Right cardiac atrium (tissue), 5 donors: Measurements from ENCODE around the gene HSDL1. TPM values are rescaled to one million over a fixed set of nuclear protein-coding genes. Genes with fewer than 3 reads are reported as not detected.
A peak's percentile ranks its signal among the peaks of the same experiment; 100 is the strongest.

Source experiments
- ATAC-seq, 2 donors: fragments of 200-7000 bp; cut with Tn5 transposase; one replicate each; pipeline versions ENCODE4 v1.8.0 to v1.9.1; 2020; ENCODE audit warnings: moderate library complexity in 2 of 2, mild to moderate bottlenecking in 1 of 2
- DNase-seq, 3 donors: peaks; one replicate each; pipeline ENCODE4 v3.0.0-alpha.2; 2020
- H3K27ac ChIP-seq: one replicate; pipeline ENCODE4 v1.5.1; 2013; ENCODE audit warnings: mild to moderate bottlenecking, low read length, control low read depth, moderate library complexity
- H3K27me3 ChIP-seq: one replicate; pipeline ENCODE4 v1.6.1; 2013; ENCODE audit not compliant: control insufficient read depth, insufficient read depth
- H3K4me1 ChIP-seq: one replicate; pipeline ENCODE4 v1.6.1; 2013; ENCODE audit warnings: low read length; ENCODE audit not compliant: control insufficient read depth, insufficient read depth
- H3K4me3 ChIP-seq: one replicate; pipeline ENCODE4 v1.5.1; 2013; ENCODE audit warnings: low read length, control low read depth
- H3K9me3 ChIP-seq: one replicate; pipeline ENCODE4 v1.6.1; 2013; ENCODE audit warnings: low read length; ENCODE audit not compliant: control insufficient read depth
- WGBS: extraction: QIAGEN DNeasy Blood & Tissue Kit; methylation state at CpG from one replicate; pipeline ENCODE4 v1.1.7; 2013; 5-methylcytosine and 5-hydroxymethylcytosine counted together
- intact Hi-C, 4 donors: fragments of 100-400 bp; cut with DNase I; formaldehyde crosslinking; loops; one replicate each; pipeline versions ENCODE4 v1.11.0 to v1.14.0; 2022 to 2023
- long read RNA-seq, 4 donors: library from polyadenylated mRNA; unstranded; transcript quantifications; one replicate each; pipeline ENCODE4 v2.0.0, GENCODE V29; 2020 to 2021
- polyA plus RNA-seq: library from polyadenylated mRNA; stranded (reverse); fragments of 200-250 nt; gene quantifications from one replicate; pipeline ENCODE4 v1.2.3, GENCODE V29; 2013
- total RNA-seq, 4 donors: library from RNA; stranded (reverse); fragmentation: NEBNext Ultra II Directional; extraction: Animal tissue kit (Norgen Biotek cat#: 25700); gene quantifications; one replicate each; pipeline ENCODE4 v1.2.1, GENCODE V29; 2021
- donor health status: healthy with polysubstance abuse.
- donor health status: DM: no; HTN: yes; CAD: no.
- donor health status: DM: no; HTN: no; CAD: no.
- donor health status: DM: no; HTN: yes; CAD: no; lungs with severe emphysema.
- donor health status: DM: yes; HTN: yes; CAD: no.

HSDL1 gene
- total RNA-seq (10 to 100 TPM; 19.8 to 34.8 (median 26.5) TPM), polyA plus RNA-seq (15.0 TPM)
- long read RNA-seq, donor 1, transcript HSDL1-201 (6 exons, 3,519 nt), result major isoform, 61 of 73 reads
- long read RNA-seq, donor 1, partial matches to known transcripts, result 7 of 73 reads
- long read RNA-seq, donor 1, other reads (novel, unspliced or antisense), result 5 of 73 reads
- long read RNA-seq, donor 2, transcript HSDL1-201 (6 exons, 3,519 nt), result major isoform, 14 of 17 reads
- long read RNA-seq, donor 2, partial matches to known transcripts, result 0 of 17 reads
- long read RNA-seq, donor 2, other reads (novel, unspliced or antisense), result 2 of 17 reads
- long read RNA-seq, donor 3, transcript HSDL1-201 (6 exons, 3,519 nt), result major isoform, 190 of 208 reads
- long read RNA-seq, donor 3, partial matches to known transcripts, result 8 of 208 reads
- long read RNA-seq, donor 3, other reads (novel, unspliced or antisense), result 8 of 208 reads
- long read RNA-seq, donor 4, transcript HSDL1-201 (6 exons, 3,519 nt), result major isoform, 13 of 15 reads
- long read RNA-seq, donor 4, partial matches to known transcripts, result 1 of 15 reads
- long read RNA-seq, donor 4, other reads (novel, unspliced or antisense), result 1 of 15 reads

GRCh38 chr16:84144859-84145639, at the start of gene HSDL1, which contains the start of gene DNAAF1:
Gene HSDL1 (minus strand): TSS chr16:84145177. CDS start chr16:84131321, 13,856 bp downstream.
Gene DNAAF1 (plus strand): TSS chr16:84145308. CDS start chr16:84145441, 133 bp downstream.
- peak within 1 kb of the TSS; percentile 53 for H3K27ac ChIP-seq
- H3K27me3 ChIP-seq, result no peaks in the 10 kb centered on the region
- no peaks in the 10 kb centered on the region for H3K9me3 ChIP-seq
- H3K4me3 ChIP-seq, result peak within 1 kb of the TSS; percentile 96
- under 1% methylated on average over 89 of the region's 89 CpGs for WGBS
- DNase-seq (peak; percentile 89 to 97 (median 96)), ATAC-seq (peak; percentile 96)
- intact Hi-C loops, result no loop called here
- H3K4me1 ChIP-seq, result no peaks in the 10 kb centered on the region

- no peak overlapping the region for H3K4me3 ChIP-seq
- intact Hi-C loops, result no loop called here
- no peaks in the 10 kb centered on the region for H3K4me1 ChIP-seq
- ATAC-seq (no peak), DNase-seq (no peak)
- 85% methylated on average over 11 of the region's 11 CpGs for WGBS
- no peaks in the 10 kb centered on the region for H3K9me3 ChIP-seq
- no peak overlapping the region for H3K27ac ChIP-seq
- H3K27me3 ChIP-seq, result no peaks in the 10 kb centered on the region
Measured at GRCh38 chr16:84194018-84194417, 49.0 kb upstream of the HSDL1 start.

GRCh38 chr16:84193480-84193879, 48.5 kb upstream of the HSDL1 start:
- Histone ChIP-seq H3K9me3 (no peaks in the 10 kb centered on the region), H3K4me3 (no peak overlapping the region), H3K27ac (no peak overlapping the region), H3K4me1 (no peaks in the 10 kb centered on the region), H3K27me3 (no peaks in the 10 kb centered on the region)
- intact Hi-C loops, result no loop called here
- no peak for ATAC-seq
- DNase-seq, result no peak
- 81% methylated on average over 7 of the region's 7 CpGs for WGBS

- ATAC-seq (no peak), DNase-seq (peak in 1 of 3 donors; percentile 45)
- no peak overlapping the region for H3K27ac ChIP-seq
- no peaks in the 10 kb centered on the region for H3K27me3 ChIP-seq
- no peaks in the 10 kb centered on the region for H3K9me3 ChIP-seq
- H3K4me1 ChIP-seq, result no peaks in the 10 kb centered on the region
- intact Hi-C loops, result no loop called here
- 92% methylated on average over 16 of the region's 16 CpGs for WGBS
- H3K4me3 ChIP-seq, result no peak overlapping the region
Measured at GRCh38 chr16:84191466-84191865, 46.5 kb upstream of the HSDL1 start.

- Histone ChIP-seq H3K4me1 (peaks cover 1% of the 10 kb centered on the region), H3K27ac (no peak within 1 kb of the TSS), H3K4me3 (no peak within 1 kb of the TSS), H3K27me3 (no peaks in the 10 kb centered on the region), H3K9me3 (no peaks in the 10 kb centered on the region)
- DNase-seq (no peak), ATAC-seq (no peak)
- WGBS, result 90% methylated on average over 47 of the region's 47 CpGs
- intact Hi-C loops, result no loop called here
Measured at GRCh38 chr16:84190731-84191388, 45.9 kb upstream of the HSDL1 start, which contains the start of gene ADAD2. Gene ADAD2 (plus strand): TSS chr16:84191157. CDS start chr16:84191231, 74 bp downstream.

- WGBS, result 2% methylated on average over 55 of the region's 55 CpGs
- peaks cover 2% of the 10 kb centered on the region for H3K4me1 ChIP-seq
- intact Hi-C loops, result loop anchor here in 1 of 4 donors (5.0 kb wide), 1 partner anchor 230 kb away; no protein-coding TSS in a partner anchor
- H3K4me3 ChIP-seq, result peak within 1 kb of the TSS; percentile 68
- peak; percentile 94 to 98 (median 97) for DNase-seq
- peak within 1 kb of the TSS; percentile 82 for H3K27ac ChIP-seq
- no peaks in the 10 kb centered on the region for H3K27me3 ChIP-seq
- H3K9me3 ChIP-seq, result no peaks in the 10 kb centered on the region
- peak; percentile 93 to 96 for ATAC-seq
Measured at GRCh38 chr16:84186685-84187437, 41.9 kb upstream of the HSDL1 start, which contains the start of gene TAF1C. Gene TAF1C (minus strand): TSS chr16:84187057. CDS start chr16:84184988, 2,069 bp downstream.

GRCh38 chr16:84184775-84185174, 39.8 kb upstream of the HSDL1 start:
- Histone ChIP-seq H3K4me3 (no peak overlapping the region), H3K9me3 (no peaks in the 10 kb centered on the region), H3K4me1 (peaks cover 2% of the 10 kb centered on the region), H3K27ac (peak overlapping the region; percentile 87), H3K27me3 (no peaks in the 10 kb centered on the region)
- intact Hi-C loops, result loop anchor here in 1 of 4 donors (5.0 kb wide), 2 partner anchors 217 to 227 kb away; partner anchors contain the start of gene NECAB2
- DNase-seq (peak; percentile 55 to 75 (median 71)), ATAC-seq (peak; percentile 38 to 57)
- 67% methylated on average over 10 of the region's 10 CpGs for WGBS

GRCh38 chr16:84183911-84184591, 39.1 kb upstream of the HSDL1 start:
- Histone ChIP-seq H3K27me3 (no peaks in the 10 kb centered on the region), H3K27ac (peak overlapping the region; percentile 87), H3K4me3 (no peak overlapping the region), H3K4me1 (peaks cover 2% of the 10 kb centered on the region), H3K9me3 (no peaks in the 10 kb centered on the region)
- DNase-seq (peak in 1 of 3 donors; percentile 51), ATAC-seq (no peak)
- 73% methylated on average over 11 of the region's 11 CpGs for WGBS
- intact Hi-C loops, result loop anchor here in 1 of 4 donors (5.0 kb wide), 1 partner anchor 217 kb away; the partner anchor contains the start of gene NECAB2

- intact Hi-C loops, result loop anchor here in 1 of 4 donors (5.0 kb wide), 1 partner anchor 216 kb away; the partner anchor contains the start of gene NECAB2
- no peak overlapping the region for H3K4me3 ChIP-seq
- DNase-seq (no peak), ATAC-seq (no peak)
- peak overlapping the region; percentile 87 for H3K27ac ChIP-seq
- H3K4me1 ChIP-seq, result peaks cover 2% of the 10 kb centered on the region
- H3K9me3 ChIP-seq, result no peaks in the 10 kb centered on the region
- 84% methylated on average over 5 of the region's 5 CpGs for WGBS
- H3K27me3 ChIP-seq, result no peaks in the 10 kb centered on the region
Measured at GRCh38 chr16:84183572-84183875, 38.5 kb upstream of the HSDL1 start.
